ENCODE results near the gene CCDC188.

GRCh38 chr22:20159076-20159475, 8.2 kb upstream of the CCDC188 start:
- no peak for TF ChIP-seq CTCF (IDR thresholded peaks at IDR 0.05)
- no peak for TF ChIP-seq EZH2 (IDR thresholded peaks at IDR 0.05; ENCODE audit: borderline replicate concordance, insufficient read depth, low read depth, low read length, poor library complexity, severe bottlenecking)
